ENCODE data around the gene GPR68.
A peak's percentile ranks its signal among the peaks of the same experiment; 100 is the strongest.
"Not testable (repeated sequence)": the region's sequence is repeated elsewhere in the genome, so short reads cannot be mapped to it uniquely, and the experiment has no call there.

The GPR68 gene

DNA sequence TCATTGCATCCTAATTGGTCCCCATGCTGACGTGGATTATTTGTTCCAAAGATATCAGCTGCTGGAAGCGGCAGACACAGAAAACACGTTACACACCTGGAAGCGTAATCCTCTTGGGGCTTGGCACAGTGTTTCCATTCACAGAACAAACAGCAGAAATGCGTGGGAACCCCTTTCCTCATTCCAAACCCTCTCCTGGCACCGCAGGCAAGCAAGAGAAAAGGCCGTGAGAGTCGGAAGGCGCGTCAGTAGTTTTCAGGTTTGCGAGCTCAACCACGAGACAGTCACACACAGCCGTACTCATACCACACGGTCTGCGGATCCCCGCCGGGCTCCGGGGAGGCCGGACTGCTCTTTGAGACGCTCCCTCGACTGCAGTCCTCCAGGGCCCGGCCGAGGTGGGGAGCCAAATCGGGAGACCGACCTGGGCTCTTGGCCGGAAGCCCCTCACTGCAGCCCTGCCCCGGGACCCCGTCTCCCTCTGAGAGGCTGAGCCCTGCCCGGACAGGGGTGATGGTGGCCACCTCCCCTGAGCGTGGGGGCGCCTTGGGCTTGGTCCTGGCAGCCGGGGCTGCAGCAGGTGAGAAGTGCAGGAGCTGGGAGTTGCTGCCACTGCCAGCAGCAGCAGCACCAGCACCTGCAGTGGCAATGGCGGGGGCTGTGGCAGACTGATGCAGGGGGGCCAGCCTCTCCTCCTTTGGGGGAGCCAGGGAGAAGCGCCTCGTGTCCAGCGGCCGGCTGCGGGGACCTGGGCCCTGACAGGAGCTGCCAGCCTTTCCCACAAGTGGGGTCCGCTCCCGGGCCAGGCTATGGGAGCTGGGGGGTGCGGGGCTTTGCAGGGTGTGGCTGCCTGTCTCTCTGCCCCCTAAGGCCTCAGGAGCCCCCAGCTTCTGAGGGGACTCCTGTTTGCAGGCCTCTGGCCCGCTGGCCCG is 28.1 kb upstream of the GPR68 start:
- no peak for DNase-seq

DNA sequence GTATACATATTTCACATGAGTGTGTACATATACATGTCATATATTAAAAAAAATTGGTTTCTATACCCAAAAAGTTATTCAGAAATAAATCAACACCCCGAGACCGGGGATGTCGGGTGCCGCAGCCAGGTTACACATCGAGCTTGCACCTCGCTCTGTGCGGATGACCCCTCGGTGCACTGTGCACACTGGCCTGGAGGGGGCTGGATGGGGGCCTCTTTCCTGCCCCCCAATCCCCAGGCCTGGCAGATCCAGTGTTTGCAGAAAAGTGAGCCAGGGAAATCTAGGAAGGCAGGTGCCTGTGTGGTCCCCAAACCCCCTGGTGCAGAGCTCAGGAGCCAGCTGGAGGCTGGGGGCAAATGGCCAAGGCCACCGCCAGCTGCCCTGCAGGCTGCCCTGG is 27.1 kb upstream of the GPR68 start:
- DNase-seq = no peak

DNA sequence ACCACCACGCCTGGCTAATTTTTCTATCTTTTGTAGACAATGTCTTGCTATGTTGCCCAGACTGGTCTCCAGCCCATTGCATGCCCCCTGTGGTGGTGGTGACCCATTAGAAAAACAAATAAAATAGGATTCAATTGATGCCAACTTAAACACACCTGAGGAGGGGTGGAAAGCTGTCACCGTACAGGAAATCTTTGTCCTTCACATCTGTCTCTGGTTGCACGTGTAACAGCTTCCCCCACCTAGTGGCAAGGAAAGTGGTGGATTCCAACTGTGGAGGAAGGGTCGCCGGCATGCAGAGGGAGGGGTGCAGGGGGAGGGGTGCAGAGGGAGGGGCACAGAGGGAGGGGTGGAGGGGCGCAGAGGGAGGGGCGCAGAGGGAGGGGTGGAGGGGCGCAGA is 26.1 kb upstream of the GPR68 start:
- no peak for DNase-seq

DNA sequence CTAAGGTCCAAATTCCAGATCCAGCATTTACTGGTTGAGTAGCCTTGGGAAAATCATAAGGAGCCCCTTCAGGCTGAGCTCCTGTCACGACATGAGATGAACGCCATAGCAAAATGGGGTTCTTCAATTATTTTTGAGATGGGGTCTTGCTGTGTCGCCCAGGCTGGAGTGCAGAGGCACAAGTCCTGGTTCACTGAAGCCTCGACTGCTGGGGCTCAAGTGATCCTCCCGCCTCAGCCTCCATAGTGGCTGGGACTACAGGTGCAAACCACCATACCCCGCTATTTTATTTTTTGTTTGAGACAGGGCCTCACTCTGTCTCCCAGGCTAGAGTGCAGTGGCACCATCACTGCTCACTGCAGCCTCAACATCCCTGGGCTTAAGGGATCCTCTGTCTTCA is 25.7 kb upstream of the GPR68 start:
- DNase-seq = no peak

DNA sequence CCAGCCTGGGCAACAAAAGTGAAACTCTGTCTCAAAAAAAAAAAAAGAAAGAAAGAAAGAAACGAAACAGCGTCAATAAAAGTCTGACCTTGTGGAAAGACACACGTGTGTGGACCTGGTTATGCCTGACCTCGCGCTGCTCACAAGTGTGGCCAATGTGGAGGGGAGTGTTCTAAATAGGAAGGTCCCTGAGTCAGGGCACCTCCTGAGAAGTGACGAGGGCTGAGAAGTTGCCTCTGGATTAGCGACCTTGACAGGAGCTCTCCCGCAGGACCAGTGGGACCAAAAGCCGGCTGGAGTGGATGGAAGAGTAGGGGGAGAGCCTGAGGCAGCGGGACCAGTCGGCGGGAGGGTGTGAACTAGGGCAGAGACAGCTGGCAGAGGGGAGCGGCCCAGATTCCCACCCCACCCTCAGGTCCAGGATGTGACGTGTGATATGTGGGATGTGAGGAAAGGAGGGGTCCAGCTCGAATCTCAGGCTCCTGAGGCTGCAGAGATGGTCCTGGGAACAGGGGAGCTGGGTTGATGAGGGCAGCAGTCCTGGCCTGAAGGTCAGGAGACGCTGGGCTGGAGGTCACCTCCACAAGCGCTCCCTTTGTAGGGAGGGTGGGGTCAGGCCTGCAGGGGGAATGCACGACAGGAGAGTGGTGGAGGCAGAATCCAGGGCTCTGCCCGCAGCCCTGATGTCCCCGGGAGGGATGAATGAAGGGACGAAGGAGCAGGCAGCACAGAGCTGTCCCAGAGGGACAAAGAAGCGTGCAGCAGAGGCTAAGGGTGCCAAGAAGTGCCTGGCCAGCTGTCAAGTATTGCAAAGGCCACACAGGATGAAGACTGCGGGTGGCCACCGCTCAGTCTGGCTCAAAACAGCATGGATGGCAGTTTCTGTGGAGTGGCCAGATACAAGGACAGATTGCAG is 24.8 kb upstream of the GPR68 start:
- no peak for DNase-seq

DNA sequence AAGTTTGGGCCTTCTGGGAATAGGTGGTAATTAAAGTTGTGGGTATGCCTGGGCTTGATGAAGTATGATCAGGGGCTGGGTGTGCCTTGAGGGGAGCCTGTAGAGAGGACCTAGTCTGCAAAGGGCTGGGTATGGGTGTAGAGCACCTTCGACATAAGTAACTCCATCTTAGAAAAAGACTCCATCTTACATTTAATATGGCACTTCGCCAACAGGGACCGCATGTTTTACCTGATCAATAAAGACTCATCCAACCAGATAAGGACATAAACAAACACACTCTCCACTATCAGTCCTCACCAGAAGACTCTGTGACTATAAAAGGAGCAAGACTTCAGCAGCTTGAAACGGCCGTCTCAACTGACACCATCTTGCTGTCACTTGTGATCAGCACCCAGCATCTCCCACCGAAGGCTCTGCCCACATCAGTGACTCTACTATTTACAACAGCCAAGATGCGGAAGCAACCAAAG is 23.5 kb upstream of the GPR68 start:
- no peak for DNase-seq

DNA sequence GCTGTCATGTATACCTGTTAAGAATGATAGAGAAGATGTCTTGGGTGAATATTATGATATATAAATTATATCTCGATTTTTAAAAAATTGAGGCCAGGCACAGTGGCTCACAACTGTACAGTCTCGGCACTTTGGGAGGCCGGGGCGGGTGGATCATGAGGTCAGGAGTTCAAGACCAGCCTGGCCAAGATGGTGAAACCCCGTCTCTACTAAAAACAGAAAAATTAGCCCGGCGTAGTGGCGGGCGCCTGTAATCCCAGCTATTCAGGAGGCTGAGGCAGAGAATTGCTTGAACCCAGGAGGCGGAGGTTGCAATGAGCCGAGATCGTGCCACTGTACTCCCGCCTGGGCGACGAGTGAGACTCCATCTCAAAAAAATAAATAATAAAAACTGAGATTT is 21.8 kb upstream of the GPR68 start:
- not testable (repeated sequence) for DNase-seq

DNA sequence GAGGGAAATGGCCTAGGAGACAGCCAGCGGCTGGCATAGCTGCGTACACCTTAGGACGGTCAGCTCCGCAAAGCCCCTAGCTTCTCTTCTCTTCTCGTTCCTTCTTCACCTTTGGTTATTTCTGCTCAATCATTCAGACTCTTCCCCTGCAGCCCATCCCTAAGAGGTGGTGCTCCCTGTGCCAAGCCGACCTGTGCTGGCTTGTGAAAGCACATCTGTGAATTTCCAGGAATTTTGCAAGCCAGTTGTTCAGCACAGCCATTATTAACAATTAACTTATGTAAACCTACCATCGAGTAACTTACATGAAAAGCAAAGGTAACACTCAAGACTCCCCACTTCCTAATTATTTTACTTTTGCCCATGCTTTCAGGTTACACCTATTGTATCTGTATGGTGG is 20.9 kb upstream of the GPR68 start:
- no peak for DNase-seq

DNA sequence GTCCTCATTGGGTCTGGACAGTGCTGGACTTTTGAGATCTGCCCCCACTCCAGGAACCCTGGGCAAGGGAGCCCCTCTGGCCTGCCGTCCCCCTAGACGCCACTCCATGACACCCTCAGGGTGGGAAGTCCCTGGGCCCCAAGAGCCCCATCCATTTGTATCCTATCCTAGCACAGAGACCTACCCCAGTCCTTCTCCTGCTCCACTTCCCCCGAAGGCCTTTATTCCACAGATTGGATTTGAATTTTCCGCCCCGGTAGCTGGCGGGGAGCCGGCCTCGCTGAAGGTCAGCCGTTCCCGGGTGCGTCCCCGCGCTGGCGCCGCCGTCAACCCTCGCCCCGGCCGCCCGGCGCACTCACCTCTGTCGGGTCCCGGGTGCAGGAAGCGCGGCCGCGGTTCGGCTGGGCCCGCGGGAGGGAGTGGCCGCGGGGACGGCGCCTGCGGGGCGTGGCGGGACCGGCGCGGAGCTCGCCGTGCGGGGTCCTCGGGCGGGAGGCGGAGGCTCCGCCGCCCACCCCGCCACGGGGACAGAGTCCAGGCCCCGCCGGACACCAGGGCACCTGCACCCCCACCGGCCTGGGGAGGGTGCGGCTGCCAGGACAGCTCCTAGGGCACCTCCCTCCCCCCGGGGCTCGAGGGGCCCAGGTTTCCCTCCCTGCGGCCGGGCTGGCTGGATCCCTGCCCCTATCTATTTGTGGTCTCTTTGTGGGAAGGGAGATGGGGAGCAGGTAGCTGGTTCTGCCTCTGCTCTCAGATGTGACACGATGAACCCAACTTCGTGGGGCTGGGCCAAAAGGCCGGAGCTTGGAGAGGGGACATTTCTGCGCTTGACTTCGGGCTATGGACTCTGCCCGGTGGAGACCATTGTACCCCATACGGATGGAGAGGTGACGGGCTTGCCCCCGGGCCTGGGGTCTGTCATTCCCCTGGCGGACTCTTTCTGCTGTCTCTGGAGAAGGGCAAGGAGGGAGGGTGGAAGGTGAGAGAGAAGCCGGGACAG is 19.9 kb upstream of the GPR68 start:
- peak; percentile 45 for DNase-seq

DNA sequence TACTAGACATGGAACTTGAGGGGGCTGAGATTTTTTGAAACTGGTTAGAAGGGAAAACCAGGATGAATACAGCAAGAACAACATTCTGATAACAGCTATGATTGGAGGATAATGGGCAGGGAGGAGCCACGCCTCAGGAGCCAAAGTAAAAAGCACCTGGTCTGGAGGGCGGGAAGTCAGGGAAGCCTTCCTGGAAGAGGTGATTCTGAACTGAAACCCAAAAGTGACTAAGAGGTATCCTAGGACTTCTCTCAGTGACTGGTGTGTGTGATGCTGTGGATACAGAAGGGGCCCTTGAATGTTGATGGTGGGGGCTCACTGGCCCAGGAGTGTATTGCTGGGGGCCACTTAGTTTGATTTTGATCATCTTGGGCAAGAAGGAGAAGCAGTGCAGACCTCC is 18.8 kb upstream of the GPR68 start:
- DNase-seq = no peak

DNA sequence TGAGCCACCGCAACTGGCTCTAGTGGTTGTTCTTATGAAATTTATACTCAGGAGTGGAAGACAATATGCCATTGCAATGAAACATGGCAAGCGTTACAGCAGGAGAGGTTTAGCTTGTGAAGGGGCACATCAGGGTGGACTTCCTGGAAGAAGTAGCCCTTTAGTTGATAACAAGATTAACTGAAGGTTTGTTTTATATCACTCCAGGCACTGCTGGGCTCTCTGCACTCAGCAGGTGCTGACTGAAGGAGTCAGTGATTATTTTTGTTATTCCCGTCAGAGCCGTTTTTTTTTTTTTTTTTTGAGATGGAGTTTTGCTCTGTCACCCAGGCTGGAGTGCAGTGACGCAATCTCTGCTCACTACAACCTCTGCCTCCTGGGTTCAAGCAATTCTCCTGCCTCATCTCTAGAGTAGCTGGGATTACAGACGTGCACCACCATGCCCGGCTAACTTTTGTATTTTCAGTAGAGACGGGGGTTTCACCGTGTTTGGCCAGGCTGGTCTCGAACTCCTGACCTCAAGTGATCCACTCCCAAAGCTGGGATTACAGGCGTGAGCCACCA is 17.6 kb upstream of the GPR68 start:
- DNase-seq = no peak

DNA sequence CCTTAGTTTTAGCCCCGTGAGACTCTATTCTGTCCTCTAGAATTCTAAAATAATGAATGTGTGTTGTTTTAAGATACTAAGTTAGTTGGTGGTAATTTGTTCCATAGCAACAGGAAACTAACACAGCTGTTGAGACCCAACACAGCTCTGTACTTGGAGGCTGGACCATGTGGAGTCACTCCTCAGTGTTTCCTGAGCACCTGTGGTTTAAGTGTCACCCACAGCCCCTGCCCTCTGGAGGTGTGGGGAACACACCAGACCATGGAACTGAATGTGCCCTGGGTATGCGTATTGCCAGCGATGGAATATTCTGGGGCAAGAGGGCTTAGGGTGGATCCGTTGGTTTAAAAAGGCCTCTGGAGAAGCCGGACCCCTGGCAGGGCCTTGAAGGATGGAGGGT is 16.6 kb upstream of the GPR68 start:
- DNase-seq = peak; percentile 63

DNA sequence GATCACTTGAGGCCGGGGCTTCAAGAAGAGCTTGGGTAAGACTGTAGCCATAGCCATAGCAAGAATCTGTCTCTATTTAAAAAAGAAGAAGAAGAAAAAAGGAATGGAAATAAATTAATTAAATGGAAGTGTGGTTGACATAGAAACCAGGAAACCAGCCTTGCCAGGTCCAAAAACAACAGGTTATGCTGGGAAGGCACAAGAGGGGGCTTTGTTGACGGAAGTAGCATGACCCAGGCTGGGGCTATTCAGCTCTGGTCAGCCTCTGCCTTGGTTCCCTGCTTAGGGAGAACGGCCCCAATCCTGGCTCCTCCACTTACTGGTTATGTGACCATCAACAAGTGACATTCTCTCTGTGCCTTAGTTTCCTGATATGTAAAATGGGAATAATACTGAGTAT is 14.4 kb upstream of the GPR68 start:
- DNase-seq = no peak

DNA sequence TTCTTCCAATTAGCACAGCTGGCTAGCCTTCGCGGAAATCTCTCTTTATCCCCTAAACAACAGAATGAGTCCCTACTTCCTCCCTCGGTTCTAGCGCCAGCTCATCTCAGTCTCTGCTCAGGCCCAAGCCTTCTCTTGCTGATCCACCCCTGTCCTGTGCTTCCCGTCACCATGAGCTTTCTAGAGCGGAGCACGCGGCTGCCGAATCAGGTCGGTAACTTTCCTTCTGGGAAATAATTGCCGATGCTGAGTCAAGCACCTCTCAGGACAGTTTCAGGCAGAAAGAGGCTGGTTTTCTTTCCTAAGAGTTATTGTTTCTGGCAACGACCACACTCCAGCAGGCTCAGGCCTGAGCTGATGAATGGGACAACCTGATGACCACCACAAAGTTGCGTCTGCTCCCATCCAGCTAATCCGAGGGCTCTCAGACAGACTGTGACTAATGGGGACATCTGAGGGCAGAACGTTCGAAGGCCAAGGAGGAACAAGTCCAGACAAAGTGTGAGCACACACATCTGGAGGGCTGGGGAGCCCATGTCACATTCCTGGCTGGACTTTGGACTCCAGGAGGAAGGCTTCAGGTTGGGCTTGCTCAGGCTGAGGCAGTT is 13.6 kb upstream of the GPR68 start:
- DNase-seq = no peak

DNA sequence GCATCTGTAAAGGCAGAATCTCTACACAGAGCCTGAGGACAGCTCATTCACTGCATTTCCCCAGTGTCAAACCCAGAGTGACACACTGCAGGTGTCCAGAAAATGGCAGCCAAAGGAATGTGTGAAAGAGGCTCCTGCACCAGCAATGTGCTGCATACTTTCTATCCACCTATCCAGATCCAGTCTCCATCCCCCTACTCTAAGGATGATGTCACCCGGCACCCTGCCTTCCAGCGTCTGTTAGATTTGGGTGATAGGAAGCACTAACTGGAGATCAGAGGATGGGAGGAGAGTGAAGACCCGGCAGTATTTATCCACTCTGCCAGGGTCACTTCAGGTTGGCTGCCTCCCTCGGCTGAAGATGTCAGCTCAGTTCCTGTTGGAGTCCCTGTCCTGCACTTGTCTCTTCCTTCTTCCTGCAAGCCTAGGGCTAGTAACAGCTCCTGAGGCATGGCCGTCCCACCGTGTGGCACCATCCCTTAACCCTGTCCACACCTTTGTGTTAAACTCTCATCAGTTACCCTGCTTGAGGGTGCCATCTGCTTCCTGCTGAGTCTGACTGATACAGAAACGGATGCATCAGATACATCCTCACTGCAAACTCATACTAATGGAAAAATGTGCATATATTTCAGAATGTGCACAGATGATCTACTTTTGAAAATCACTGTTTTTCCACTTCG is 13.0 kb upstream of the GPR68 start:
- no peak for DNase-seq

DNA sequence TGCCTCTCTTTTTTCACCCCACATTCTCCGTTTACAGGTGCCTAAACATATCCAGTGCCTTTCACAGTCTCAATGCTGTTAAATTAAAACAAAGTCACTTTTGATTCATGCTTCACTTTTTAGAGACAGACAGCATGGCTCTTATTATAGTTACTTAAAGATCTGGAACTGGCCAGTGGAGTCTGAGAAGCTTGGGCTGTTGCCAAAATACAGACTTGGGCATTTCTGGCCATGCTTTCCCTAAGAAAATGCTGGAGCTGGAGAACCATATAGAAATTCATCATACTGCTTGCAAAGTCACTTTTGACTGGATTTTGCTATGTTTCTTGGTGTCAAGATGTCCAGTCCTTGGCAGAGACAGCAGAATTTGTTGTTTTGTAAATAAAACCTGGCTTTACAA is 12.2 kb upstream of the GPR68 start:
- DNase-seq = no peak

DNA sequence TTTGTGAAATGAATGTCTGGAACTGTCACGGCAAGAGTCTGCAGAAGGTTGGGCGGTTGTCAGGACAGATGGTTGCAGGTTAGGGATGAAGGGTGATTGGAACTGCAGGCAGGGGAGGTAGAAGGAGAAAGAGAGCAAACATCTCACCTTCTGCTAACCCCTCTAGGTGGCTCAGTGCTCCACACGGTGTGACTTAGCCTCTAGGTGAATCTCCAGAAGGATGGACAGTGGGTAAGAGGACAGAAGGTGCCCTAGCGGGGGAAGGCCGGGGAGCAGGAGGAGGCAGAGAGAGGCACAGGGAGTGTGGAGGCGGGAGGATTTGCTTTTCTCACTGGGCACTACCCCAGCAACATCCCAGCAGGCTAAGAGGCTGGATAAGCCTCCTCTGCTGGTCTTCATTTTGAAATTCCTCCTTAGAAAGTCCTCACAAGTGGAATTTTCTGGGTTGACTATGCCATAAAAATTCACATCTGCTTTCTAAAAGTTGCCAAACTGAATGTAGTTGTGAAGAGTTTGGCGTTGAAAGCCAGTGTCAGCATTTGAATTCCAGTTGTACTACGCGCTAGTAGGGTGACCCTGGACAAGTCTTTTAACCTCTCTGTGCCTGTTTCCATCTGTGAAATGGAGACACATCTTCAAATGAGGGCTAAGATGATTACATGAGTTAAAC is 10.7 kb upstream of the GPR68 start:
- DNase-seq = no peak

DNA sequence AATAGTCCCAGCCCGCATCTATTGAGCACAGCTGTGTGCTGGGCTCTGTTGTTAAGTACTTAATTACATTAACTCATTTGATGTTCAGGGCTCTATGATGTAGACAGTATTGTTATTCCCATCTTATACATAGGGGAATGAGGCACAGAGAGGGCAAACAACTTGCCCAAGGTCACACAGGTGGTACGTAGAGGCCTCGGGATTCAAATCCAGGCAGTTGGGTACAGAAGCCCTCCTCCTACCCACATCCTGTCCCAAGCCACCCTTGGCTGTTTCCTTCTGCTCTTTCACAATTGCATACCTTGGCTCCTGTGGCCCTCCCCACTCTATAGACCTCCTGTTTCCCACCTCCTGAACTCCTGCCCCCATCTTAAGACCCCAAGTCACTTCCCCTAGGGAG is 10.0 kb upstream of the GPR68 start:
- DNase-seq = no peak

DNA sequence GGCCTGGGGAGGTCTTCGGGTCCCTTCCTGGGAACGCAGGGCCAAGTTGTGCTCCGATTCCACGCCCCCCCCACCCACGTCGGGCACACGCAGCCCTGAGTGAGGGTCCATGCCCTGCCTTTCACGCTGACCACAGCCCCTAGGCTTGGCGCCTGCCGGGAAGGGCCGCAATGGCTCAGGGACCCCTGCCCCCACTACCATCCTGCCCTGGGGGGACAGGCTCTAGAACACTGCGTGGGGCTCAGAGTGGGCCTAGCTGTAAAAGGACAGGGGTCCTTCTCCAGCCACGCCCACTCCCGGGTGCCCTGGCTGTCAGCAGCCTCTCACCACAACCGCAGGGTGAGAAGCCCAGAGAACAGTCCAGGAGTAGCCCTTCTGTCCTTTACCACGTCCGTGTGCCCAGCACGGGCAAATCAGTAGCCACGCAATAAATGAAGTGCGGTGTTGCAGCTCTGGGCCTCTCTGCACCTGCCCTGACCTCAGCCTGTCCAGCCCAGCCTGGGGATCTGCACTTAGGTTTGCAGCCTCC is 9.4 kb upstream of the GPR68 start:
- DNase-seq = no peak
